T-helper 9 cell (primary cell): Measurements from ENCODE around the gene MYO6.
"Not testable (repeated sequence)": the region's sequence is repeated elsewhere in the genome, so short reads cannot be mapped to it uniquely, and the experiment has no call there.

Source experiments
- DNase-seq: peaks from one replicate; pipeline ENCODE4 v3.0.0-alpha.2; 2020
- total RNA-seq, 2 donors: gene quantifications; one replicate each; lab custom pipeline; 2026; lab: John Stamatoyannopoulos, UW

MYO6 gene
- 7.2 to 7.7 reads per million in 2 donors for total RNA-seq

- DNase-seq = peak; percentile 23
These were observed at the start of gene MYO6 for GRCh38 chr6:75748743-75749538. Gene MYO6, plus strand, starts transcription at chr6:75749239. Its CDS starts 68,309 bp downstream, at chr6:75817548.

- not testable (repeated sequence) for DNase-seq
These were observed 40.7 kb upstream of the MYO6 start for GRCh38 chr6:75708334-75708733.

- no peak for DNase-seq
These were observed 37.9 kb upstream of the MYO6 start for GRCh38 chr6:75711173-75711572.

- DNase-seq = no peak
These were observed 29.9 kb upstream of the MYO6 start for GRCh38 chr6:75719133-75719532.

GRCh38 chr6:75723382-75723781 is 25.7 kb upstream of the MYO6 start:
- no peak for DNase-seq

- no peak for DNase-seq
These were observed 21.8 kb upstream of the MYO6 start for GRCh38 chr6:75727206-75727605.

GRCh38 chr6:75731029-75731428 is 18.0 kb upstream of the MYO6 start:
- not testable (repeated sequence) for DNase-seq

- no peak for DNase-seq
These were observed 13.4 kb upstream of the MYO6 start for GRCh38 chr6:75735491-75736186.

GRCh38 chr6:75743971-75744370 is 5.1 kb upstream of the MYO6 start:
- no peak for DNase-seq

GRCh38 chr6:75745404-75745803 is 3.6 kb upstream of the MYO6 start:
- DNase-seq = no peak

GRCh38 chr6:75746221-75746620 is 2.8 kb upstream of the MYO6 start:
- DNase-seq = no peak

GRCh38 chr6:75747152-75747992 is 1.7 kb upstream of the MYO6 start:
- DNase-seq = no peak

GRCh38 chr6:75748003-75748742 is 866 bp upstream of the MYO6 start:
- no peak for DNase-seq

GRCh38 chr6:75751443-75751842 is 2.4 kb downstream of the MYO6 start:
- no peak for DNase-seq

GRCh38 chr6:75752365-75752764 is 3.3 kb downstream of the MYO6 start:
- DNase-seq = no peak

GRCh38 chr6:75755704-75756103 is 6.7 kb downstream of the MYO6 start:
- no peak for DNase-seq

- DNase-seq = no peak
These were observed 8.3 kb downstream of the MYO6 start for GRCh38 chr6:75757295-75757694.

GRCh38 chr6:75758061-75758460 is 9.0 kb downstream of the MYO6 start:
- no peak for DNase-seq

- DNase-seq = no peak
These were observed 10.2 kb downstream of the MYO6 start for GRCh38 chr6:75759207-75759606.

- DNase-seq = no peak
These were observed 11.3 kb downstream of the MYO6 start for GRCh38 chr6:75760320-75760719.

- DNase-seq = no peak
These were observed 12.4 kb downstream of the MYO6 start for GRCh38 chr6:75761489-75761888.

GRCh38 chr6:75762063-75762462 is 13.0 kb downstream of the MYO6 start:
- no peak for DNase-seq

GRCh38 chr6:75766387-75766786 is 17.3 kb downstream of the MYO6 start:
- no peak for DNase-seq
